GM21723 (cell line): ENCODE data around the gene MROH7.
"Not testable (repeated sequence)": the region's sequence is repeated elsewhere in the genome, so short reads cannot be mapped to it uniquely, and the experiment has no call there.

Source experiments
- ATAC-seq: cut with Tn5 transposase; IDR thresholded peaks from one replicate; pipeline ENCODE4 v1.9.1; 2021; ENCODE audit warnings: mild to moderate bottlenecking, moderate library complexity; ENCODE audit not compliant: unreplicated experiment

The MROH7 gene

DNA sequence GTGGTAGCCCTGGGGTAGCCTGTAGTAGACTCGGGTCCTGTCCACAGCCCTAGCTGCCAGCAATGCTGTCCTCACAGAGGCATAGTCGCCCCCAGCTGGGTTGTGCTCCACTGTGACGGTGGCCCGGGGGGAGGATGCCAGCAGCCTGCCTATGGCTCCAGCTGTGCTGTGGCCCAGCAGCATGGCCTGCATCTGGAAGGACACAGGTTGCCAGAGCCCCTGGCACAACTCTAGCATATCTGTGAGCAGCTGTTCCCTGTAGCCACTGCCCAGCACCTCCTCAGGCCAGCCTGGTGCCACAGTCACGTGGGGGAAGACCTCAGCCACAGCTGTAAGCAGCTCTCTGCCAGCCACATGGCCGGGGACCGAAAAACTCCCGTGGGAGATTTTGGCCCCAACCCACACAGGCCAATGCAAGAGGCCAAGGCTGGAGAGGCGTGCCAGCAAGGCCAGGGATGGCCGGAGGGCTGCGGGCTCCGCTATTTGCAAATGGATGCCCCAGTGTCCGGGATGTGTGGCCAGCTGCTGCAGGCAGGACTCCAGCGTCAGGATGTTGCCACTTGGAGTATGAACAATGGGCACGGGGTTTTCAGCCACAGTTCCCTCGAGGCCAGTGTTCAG lies 32.2 kb upstream of the MROH7 start:
- no peak for ATAC-seq

- no peak for ATAC-seq
Measured at GRCh38 chr1:54610048-54610447, 31.5 kb upstream of the MROH7 start.

- ATAC-seq = no peak
Measured at GRCh38 chr1:54610601-54611580, 30.7 kb upstream of the MROH7 start.

DNA sequence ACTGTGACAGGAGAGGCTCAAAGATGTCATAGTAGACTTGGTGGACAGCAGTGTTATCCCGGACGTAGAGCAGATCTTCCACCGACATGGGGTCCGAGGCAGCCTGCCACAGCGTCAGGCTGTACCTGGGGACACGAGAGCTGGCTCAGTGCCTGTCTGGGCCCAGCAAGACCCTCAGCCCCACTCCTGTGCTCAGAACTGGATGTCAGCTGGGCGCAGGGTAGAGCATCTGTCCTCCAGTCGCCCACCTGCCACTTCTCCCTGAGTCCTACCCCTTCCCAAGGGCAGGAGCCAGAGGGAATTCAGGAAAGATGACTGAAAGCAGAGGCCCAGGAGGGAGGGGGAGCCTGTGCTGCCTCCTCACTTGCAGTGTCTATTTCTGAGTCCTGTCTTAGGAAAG lies 30.0 kb upstream of the MROH7 start:
- ATAC-seq = no peak

DNA sequence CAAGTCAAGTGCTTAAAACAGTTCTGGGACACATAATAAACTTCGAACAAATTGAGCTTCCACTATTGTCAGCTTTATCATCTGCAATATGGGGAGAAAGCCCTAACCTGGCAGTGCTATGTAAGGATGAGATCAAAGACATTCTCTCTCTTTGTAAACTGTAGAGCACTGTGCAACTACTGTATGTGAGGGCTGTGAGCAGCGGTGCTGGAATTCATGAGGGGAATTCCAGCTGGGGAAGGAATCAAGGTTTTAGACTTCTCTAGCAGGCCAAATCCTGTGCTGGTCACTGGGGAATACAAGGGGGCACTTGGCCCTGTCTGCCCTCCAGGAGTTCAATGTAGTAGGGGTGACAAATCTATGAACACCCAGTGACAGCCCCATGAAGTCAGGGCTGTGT lies 27.6 kb upstream of the MROH7 start:
- ATAC-seq = no peak

DNA sequence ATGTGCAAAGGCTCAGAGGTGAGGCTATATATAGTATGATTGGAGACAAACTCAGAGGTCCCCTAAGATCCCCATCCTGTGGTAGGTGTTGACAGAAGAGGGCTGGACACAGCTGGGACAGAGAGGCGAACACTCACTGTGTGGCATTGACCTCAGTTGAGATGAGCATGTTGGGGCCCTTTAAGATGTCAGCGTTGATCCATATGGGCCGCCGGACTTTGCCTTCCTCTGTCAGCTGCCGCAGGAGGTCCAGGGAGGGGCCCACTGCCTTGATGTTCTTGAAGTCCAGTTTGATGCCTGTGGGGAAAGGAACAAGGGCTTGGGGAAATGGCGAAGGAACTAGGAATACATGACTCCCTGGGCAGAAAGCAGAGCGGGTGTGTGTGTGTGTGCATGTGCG lies 27.0 kb upstream of the MROH7 start:
- ATAC-seq = no peak

- no peak for ATAC-seq
Measured at GRCh38 chr1:54615531-54616279, 25.9 kb upstream of the MROH7 start.

GRCh38 chr1:54619749-54620148 lies 21.8 kb upstream of the MROH7 start:
- no peak for ATAC-seq

DNA sequence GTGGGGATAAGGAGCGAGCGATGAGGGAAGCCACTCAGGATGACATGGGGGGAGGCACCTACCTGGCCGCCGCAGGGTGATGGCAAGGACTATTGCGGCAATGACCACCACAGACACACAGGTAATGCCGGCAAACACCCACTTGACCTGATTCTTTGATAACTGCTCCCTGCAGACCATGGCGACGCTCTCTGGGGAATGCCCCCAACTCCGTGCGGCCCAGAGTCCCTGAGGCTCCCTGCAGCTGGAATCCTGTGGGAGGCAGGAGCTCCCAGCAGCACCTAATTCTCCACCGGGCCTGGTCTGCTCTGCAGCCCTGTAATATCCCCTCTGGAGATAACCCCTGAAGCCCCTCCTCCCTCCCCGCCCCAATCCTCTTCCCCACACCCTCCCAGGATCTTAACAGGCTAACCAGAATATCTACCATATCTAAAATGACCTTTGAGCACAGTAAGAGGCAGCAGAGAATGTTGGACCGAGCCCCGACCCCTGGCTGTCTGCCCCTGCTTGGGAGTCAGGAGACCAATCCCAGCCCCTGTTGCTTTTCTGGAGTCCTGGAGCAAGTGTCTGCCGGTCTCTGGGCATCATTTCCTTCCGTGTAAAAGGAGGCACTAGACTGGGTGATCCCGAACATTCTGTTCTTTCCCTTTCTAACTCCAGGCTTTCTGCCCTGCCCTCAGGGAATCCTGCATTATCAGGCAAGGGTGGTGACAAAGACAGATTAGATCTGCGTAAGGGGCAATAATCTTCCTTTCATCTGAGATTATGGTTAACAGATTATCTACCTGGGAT lies 18.2 kb upstream of the MROH7 start, which contains the start of gene FAM151A:
FAM151A (minus strand) TSS at position 310 of the 792 bp plus-strand sequence; CDS start at position 180, 130 bp downstream.
- no peak for ATAC-seq

GRCh38 chr1:54624466-54625464 lies 16.8 kb upstream of the MROH7 start:
- no peak for ATAC-seq

- ATAC-seq = no peak
Measured at GRCh38 chr1:54627196-54627595, 14.4 kb upstream of the MROH7 start.

DNA sequence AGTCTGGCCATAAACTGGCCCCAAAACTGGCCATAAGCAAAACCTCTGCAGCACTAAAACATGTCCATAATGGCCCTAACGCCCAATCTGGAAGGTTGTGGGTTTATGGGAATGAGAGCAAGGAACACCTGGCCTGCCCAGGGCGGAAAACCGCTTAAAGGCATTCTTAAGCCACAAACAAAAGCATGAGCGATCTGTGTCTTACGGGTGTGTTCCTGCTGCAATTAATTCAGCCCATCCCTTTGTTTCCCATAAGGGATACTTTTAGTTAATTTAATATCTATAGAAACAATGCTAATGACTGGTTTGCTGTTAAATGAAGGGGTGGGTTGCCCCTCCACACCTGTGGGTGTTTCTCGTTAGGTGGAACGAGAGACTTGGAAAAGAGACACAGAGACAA lies 5.8 kb upstream of the MROH7 start:
- ATAC-seq = not testable (repeated sequence)

GRCh38 chr1:54636461-54637446 lies 4.8 kb upstream of the MROH7 start:
- ATAC-seq = not testable (repeated sequence)

DNA sequence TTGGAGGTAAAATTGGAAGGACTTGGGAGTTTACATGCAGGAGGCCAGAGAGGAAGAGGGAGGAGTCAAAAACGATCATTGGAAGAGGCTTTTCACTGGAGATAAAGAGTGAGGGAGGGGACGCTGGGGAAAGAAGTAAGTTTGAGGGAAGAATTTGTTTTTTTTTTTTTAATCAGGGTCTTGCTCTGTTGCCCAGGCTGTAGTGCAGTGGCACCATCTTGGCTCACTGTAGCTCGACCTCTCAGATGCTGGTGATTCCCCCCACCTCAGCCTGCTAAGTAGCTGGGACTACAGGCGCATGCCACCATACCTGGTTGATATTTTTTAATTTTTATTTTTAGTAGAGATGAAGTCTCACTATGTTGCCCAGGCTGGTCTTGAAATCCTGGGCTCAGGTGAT lies 1.2 kb upstream of the MROH7 start:
- no peak for ATAC-seq

DNA sequence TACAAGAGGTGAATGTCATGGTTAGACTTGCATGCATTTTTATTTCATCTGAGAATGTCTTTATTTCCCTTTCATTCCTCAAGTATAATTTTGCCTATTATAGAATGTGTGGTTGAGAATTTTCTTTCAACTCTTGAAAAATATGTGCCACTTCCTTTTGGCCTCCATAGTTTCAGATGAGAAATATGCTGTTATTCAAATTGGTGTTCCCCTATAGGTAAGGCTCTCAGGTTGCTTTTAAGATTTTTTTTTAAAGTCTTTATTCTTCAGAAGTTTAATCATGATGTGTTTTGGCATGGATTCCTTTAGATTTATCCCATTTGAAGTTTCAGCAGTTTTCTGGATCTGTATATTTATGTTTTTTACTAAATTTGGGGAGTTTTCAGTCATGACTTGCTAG lies 2.1 kb downstream of the MROH7 start:
- ATAC-seq = no peak

DNA sequence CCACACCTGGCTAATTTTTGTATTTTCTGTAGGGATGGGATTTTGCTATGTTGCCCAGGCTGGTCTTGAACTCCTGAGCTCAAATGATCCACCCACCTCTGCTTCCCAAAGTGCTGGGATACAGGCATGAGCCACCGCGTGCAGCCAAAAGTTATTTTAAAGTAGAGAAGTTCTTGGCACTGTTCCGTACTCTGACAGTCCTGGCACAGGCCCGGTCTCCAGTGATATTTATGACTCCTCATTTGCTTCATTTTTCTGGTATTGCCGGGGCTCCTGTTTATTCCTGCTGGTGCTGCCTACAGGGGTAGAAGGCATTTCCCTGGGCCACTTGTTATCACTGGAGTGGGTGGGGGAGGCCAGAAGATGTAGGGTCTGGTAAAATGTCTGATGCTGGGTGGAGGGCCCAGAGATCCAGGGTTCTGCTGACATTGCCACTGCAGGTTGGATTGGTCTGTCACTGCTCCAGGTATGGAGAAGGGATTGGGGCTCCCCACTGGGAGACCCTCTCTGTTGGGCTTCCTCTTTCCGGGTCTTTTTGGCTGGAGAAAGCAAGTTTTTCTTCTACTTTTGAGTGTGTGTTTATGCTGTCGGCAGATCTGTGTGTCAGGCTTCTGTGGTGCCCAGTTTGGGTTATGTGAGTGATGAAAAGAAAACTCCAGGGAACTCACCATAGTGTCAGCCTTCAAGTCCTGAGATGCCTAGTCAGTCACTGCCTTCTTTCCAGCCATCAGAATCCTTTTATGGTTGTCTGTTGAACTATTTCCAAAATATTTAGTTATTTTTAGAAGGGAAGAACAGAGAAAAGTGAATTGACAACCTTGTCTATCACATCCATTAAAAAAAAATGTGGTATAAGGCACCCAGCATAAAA lies 4.5 kb downstream of the MROH7 start:
- ATAC-seq = no peak
